ENCODE measurements around the gene DNAAF5.

The DNAAF5 gene

GRCh38 chr7:726084-726853 lies at the start of gene DNAAF5:
DNAAF5 (plus strand) TSS chr7:726699; CDS start chr7:726721, 22 bp downstream.
- DNase-seq: no peak

- DNase-seq: no peak
These were observed 49.5 kb upstream of the DNAAF5 start for GRCh38 chr7:676972-677385.

- no peak for DNase-seq
These were observed 45.9 kb upstream of the DNAAF5 start for GRCh38 chr7:680411-681127.

- no peak for DNase-seq
These were observed 44.8 kb upstream of the DNAAF5 start for GRCh38 chr7:681551-682307.

GRCh38 chr7:682810-683209 lies 43.7 kb upstream of the DNAAF5 start:
- DNase-seq: no peak

GRCh38 chr7:683526-684205 lies 42.8 kb upstream of the DNAAF5 start:
- DNase-seq: no peak

- no peak for DNase-seq
These were observed 42.1 kb upstream of the DNAAF5 start for GRCh38 chr7:684416-684815.

- DNase-seq: no peak
These were observed 41.0 kb upstream of the DNAAF5 start for GRCh38 chr7:685540-685939.

- DNase-seq: no peak
These were observed 35.8 kb upstream of the DNAAF5 start for GRCh38 chr7:690478-691360.

GRCh38 chr7:691361-692045 lies 35.0 kb upstream of the DNAAF5 start:
- no peak for DNase-seq

GRCh38 chr7:693280-693679 lies 33.2 kb upstream of the DNAAF5 start:
- DNase-seq: no peak

- no peak for DNase-seq
These were observed 30.1 kb upstream of the DNAAF5 start for GRCh38 chr7:696426-696811.

GRCh38 chr7:696812-697551 lies 29.5 kb upstream of the DNAAF5 start:
- no peak for DNase-seq

GRCh38 chr7:698515-699475 lies 27.7 kb upstream of the DNAAF5 start:
- DNase-seq: no peak

GRCh38 chr7:699476-700170 lies 26.9 kb upstream of the DNAAF5 start:
- no peak for DNase-seq

- DNase-seq: no peak
These were observed 25.3 kb upstream of the DNAAF5 start for GRCh38 chr7:701086-701671.

- no peak for DNase-seq
These were observed 23.4 kb upstream of the DNAAF5 start for GRCh38 chr7:703049-703448.

- DNase-seq: no peak
These were observed 19.8 kb upstream of the DNAAF5 start for GRCh38 chr7:706721-707120.
